Measurements from ENCODE around the gene SRMS. TPM values are rescaled to one million over a fixed set of nuclear protein-coding genes. Genes with fewer than 3 reads are reported as not detected.
"Not testable (repeated sequence)": the region's sequence is repeated elsewhere in the genome, so short reads cannot be mapped to it uniquely, and the experiment has no call there.

The SRMS gene
- total RNA-seq, 1 donor from 2014 or later = not detected

DNA sequence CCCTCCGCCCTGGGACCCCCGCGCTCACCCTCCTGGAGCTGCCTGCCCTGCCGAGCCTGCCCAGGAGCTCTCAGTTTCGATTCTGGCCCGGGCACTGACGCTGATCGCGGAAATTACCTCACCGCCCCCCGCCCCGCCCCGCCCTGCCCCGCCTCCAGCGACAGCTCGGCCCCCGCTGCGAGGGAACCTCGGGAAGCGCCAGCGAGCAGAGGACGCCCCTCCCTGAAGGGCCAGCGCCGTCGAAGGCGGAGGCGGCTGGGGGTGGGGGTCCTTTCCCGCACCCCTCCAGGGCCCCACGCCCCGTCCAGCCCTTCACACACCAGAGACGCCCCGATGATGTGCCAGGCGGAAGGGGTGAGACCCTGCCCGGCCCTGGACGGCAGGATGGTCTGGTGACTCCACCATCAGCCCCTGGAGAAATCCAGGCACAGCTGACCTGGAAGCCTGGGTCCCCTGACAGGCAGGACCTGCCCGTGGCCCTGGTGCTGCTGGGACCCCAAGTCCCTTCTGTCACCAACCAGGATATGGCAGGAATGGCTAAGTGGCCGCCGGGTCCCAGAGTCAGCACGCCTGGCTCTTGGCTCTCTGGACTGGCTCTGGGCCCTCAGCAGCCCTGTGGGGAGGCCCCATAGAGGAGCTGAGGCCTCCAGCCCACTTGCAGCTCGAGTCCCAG, 26.7 kb upstream of the SRMS start, which contains the start of gene HELZ2:
Gene HELZ2 (minus strand): TSS at position 84 of the 673 bp plus-strand sequence. CDS start 1,854 bp downstream, outside the sequence.
- no peaks in the 10 kb centered on the region for H3K36me3 ChIP-seq
- no peak for DNase-seq (ENCODE audit: extremely low spot score in 2 of 2)
- peak within 1 kb of the TSS; percentile 74 for H3K27ac ChIP-seq
- peak within 1 kb of the TSS; percentile 63 to 81 for H3K4me3 ChIP-seq
- intact Hi-C loops (cut with DNase I) = no loop called here
- TF ChIP-seq POLR2AphosphoS5 (IDR thresholded peaks at IDR 0.05; ENCODE audit: insufficient read depth in 1 of 2, low read depth in 1 of 2) = peak in 1 of 2 donors; percentile 50
- no peak for TF ChIP-seq POLR2A (IDR thresholded peaks at IDR 0.05)
- no peaks in the 10 kb centered on the region for H3K27me3 ChIP-seq
- H3K9me3 ChIP-seq = no peaks in the 10 kb centered on the region
- H3K4me1 ChIP-seq = peaks cover 19% of the 10 kb centered on the region

DNA sequence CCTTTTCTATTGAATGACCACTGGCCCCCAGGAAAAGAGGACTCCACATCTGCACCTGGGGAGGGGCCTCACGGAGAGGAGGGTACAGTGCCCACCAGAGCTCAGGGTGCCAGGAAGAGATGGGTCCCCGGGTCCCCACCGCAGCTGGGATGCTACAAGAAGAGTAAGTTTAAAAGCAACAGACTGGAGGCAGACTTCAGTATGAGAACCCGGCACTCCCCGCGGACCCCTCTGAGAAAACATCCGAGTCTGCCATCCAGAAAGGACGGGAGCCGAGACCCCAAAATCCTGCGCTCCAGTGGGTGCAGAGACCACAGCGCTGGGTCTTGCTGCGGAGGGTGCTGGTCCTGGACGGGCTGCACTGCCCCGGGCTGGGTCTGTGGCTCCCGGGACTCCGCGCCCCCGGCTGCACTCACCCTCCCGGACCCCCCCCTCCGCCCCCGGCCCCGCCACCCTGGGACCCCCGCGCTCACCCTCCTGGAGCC, 26.1 kb upstream of the SRMS start:
- Histone ChIP-seq H3K36me3 (no peaks in the 10 kb centered on the region), H3K27me3 (no peaks in the 10 kb centered on the region), H3K27ac (peak overlapping the region; percentile 74), H3K4me3 (peak overlapping the region; percentile 63 to 81), H3K9me3 (no peaks in the 10 kb centered on the region), H3K4me1 (peaks cover 19% of the 10 kb centered on the region)
- no peak for DNase-seq (ENCODE audit: extremely low spot score in 2 of 2)
- no peak for TF ChIP-seq POLR2AphosphoS5 (IDR thresholded peaks at IDR 0.05; ENCODE audit: insufficient read depth in 1 of 2, low read depth in 1 of 2)
- intact Hi-C loops (cut with DNase I) = no loop called here

DNA sequence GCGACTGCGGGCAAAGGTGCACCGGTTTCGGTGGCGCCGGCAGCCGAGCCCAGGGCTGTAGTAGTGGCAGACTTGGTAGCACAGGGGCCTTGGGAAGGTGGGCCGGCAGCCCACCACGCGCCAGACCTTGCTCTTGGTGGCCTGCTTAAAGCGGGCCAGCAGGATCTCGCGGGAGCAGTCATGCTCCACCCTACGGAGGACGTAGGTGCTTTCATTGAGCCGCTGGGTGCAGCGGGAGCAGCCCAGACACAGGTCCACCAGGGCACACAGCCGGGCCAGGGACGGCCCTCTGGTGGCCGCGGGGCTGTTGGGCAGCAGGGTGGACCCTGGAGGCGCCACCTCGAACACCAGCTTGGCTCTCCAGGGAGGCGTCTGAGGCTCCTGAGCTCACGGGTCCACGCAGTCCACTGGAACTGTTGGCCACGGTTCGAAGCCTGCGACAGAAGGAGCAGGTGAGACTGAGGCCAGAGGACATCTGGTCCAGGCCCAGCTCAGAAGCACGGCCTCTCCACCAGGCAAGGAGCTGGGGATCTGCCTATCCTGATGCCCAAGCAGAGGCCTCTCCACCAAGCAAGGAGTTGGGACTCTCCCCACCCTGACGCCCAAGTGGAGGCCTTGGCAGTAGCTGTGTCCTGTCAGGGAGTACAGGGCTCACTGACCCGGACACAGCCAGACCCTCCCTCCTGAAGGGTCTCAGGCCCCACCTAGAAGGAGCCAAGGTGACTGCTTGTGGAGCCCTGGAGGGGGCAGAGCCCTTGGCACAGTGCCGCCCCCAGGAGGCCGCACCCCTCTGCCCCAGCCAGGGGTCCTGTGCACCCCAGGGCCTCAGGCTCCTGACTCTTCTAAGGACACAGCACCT, 25.5 kb upstream of the SRMS start:
- H3K4me3 ChIP-seq = peak overlapping the region; percentile 63 to 81
- peaks cover 19% of the 10 kb centered on the region for H3K4me1 ChIP-seq
- no peak for TF ChIP-seq POLR2A (IDR thresholded peaks at IDR 0.05)
- TF ChIP-seq, protein P1, sequence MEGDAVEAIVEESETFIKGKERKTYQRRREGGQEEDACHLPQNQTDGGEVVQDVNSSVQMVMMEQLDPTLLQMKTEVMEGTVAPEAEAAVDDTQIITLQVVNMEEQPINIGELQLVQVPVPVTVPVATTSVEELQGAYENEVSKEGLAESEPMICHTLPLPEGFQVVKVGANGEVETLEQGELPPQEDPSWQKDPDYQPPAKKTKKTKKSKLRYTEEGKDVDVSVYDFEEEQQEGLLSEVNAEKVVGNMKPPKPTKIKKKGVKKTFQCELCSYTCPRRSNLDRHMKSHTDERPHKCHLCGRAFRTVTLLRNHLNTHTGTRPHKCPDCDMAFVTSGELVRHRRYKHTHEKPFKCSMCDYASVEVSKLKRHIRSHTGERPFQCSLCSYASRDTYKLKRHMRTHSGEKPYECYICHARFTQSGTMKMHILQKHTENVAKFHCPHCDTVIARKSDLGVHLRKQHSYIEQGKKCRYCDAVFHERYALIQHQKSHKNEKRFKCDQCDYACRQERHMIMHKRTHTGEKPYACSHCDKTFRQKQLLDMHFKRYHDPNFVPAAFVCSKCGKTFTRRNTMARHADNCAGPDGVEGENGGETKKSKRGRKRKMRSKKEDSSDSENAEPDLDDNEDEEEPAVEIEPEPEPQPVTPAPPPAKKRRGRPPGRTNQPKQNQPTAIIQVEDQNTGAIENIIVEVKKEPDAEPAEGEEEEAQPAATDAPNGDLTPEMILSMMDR (IDR thresholded peaks at IDR 0.05) = no peak
- no peak for TF ChIP-seq POLR2AphosphoS5 (IDR thresholded peaks at IDR 0.05; ENCODE audit: insufficient read depth in 1 of 2, low read depth in 1 of 2)
- DNase-seq (ENCODE audit: extremely low spot score in 2 of 2) = no peak
- no peaks in the 10 kb centered on the region for H3K9me3 ChIP-seq
- peak overlapping the region; percentile 74 for H3K27ac ChIP-seq
- no peaks in the 10 kb centered on the region for H3K36me3 ChIP-seq
- intact Hi-C loops (cut with DNase I) = no loop called here
- no peaks in the 10 kb centered on the region for H3K27me3 ChIP-seq

DNA sequence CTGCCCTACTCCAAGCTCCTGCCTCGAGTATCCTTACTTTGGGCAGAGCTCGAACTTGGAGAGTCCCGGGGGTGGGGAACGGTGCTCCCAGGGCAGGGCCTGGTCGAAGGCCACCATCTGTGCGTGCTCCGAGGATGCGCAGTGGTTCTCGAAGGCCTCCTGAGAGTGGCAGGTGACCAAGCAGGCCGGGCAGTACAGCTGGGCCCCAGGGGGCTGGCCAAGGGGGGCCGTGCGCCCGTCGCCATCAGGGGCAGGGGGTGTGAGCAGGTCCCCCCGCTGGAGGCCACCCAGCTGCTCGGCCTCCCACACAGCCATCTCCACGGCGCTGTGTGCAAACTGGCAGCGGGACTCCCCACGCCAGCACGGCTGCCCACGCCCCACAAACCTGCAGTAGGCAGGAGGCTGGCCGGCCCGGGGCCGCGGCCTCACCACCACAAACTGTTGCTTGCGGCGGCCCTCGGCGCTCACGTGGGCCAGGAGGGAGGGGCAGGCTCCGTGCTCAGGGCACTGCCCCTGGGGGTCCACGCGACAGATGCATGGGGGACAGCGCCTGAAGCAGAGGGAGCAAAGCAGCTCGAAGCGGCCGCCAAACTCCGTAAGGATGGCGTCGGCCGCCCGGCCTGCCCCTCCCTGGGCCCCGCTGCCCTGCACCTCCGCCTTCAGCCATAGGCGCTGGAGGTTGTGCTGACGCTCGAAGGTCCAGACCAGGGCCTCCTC, 24.7 kb upstream of the SRMS start:
- no peak overlapping the region for H3K4me3 ChIP-seq
- H3K9me3 ChIP-seq = no peaks in the 10 kb centered on the region
- no peak overlapping the region for H3K27ac ChIP-seq
- no peaks in the 10 kb centered on the region for H3K36me3 ChIP-seq
- H3K4me1 ChIP-seq = peaks cover 19% of the 10 kb centered on the region
- TF ChIP-seq POLR2AphosphoS5 (IDR thresholded peaks at IDR 0.05; ENCODE audit: insufficient read depth in 1 of 2, low read depth in 1 of 2) (no peak), POLR2A (IDR thresholded peaks at IDR 0.05) (no peak)
- TF ChIP-seq, protein P1 (IDR thresholded peaks at IDR 0.05) = no peak
- no peaks in the 10 kb centered on the region for H3K27me3 ChIP-seq
- DNase-seq (ENCODE audit: extremely low spot score in 2 of 2) = no peak
- intact Hi-C loops (cut with DNase I) = no loop called here

DNA sequence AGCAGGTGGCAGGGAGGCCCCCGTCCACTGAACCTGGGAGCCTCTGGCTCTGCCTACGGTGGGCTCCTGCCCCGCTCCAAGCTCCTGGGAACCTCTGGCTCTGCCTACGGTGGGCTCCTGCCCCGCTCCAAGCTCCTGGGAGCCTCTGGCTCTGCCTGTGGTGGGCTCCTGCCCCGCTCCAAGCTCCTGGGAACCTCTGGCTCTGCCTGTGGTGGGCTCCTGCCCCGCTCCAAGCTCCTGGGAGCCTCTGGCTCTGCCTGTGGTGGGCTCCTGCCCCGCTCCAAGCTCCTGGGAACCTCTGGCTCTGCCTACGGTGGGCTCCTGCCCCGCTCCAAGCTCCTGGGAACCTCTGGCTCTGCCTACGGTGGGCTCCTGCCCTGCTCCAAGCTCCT, 23.5 kb upstream of the SRMS start:
- H3K27ac ChIP-seq; intact Hi-C loops (cut with DNase I); H3K36me3 ChIP-seq; H3K9me3 ChIP-seq; DNase-seq (ENCODE audit: extremely low spot score in 2 of 2); H3K4me3 ChIP-seq; H3K27me3 ChIP-seq: not testable (repeated sequence)
- peaks cover 19% of the 10 kb centered on the region for H3K4me1 ChIP-seq
